ENCODE measurements around the gene KLF7.

GRCh38 chr2:207164006-207164831 is 1.5 kb downstream of the KLF7 start:
- TF ChIP-seq CTCF (IDR thresholded peaks at IDR 0.05; ENCODE audit: low read length): no peak
- TF ChIP-seq EZH2 (optimal IDR thresholded peaks at IDR 0.05; ENCODE audit: low read depth, low read length): no peak
- no peak for TF ChIP-seq EZH2phosphoT487 (IDR thresholded peaks at IDR 0.05; ENCODE audit: low read length)

Data from MM.1S (cell line).